ENCODE results near the gene CASTOR1.

Gene CASTOR1

GRCh38 chr22:30240541-30241417 is 48.5 kb downstream of the CASTOR1 start:
- DNase-seq: no peak
- Mint-ChIP-seq H3K4me3 (no peak overlapping the region), H3K27me3 (ENCODE audit: low read depth, poor library complexity) (peaks cover 32% of the 10 kb centered on the region), H3K36me3 (ENCODE audit: low read depth) (no peaks in the 10 kb centered on the region), H3K4me1 (peaks cover 72% of the 10 kb centered on the region), H3K27ac (peak overlapping the region; percentile 36), H3K9me3 (peaks cover 8% of the 10 kb centered on the region)
- no peak for TF ChIP-seq CTCF (IDR thresholded peaks at IDR 0.05)

- Mint-ChIP-seq H3K27ac (no peak overlapping the region), H3K27me3 (ENCODE audit: low read depth, poor library complexity) (peaks cover 21% of the 10 kb centered on the region), H3K4me3 (no peak overlapping the region), H3K4me1 (peaks cover 72% of the 10 kb centered on the region), H3K9me3 (peaks cover 8% of the 10 kb centered on the region), H3K36me3 (ENCODE audit: low read depth) (no peaks in the 10 kb centered on the region)
- no peak for DNase-seq
- TF ChIP-seq CTCF (IDR thresholded peaks at IDR 0.05): no peak
Measured at GRCh38 chr22:30239488-30240405, 49.6 kb downstream of the CASTOR1 start.

GRCh38 chr22:30238661-30239487 is 50.4 kb downstream of the CASTOR1 start:
- TF ChIP-seq CTCF (IDR thresholded peaks at IDR 0.05): no peak
- H3K9me3 Mint-ChIP-seq: peaks cover 8% of the 10 kb centered on the region
- no peak overlapping the region for H3K4me3 Mint-ChIP-seq
- peak; percentile 33 for DNase-seq
- H3K36me3 Mint-ChIP-seq (ENCODE audit: low read depth): no peaks in the 10 kb centered on the region
- H3K27me3 Mint-ChIP-seq (ENCODE audit: low read depth, poor library complexity): peaks cover 13% of the 10 kb centered on the region
- peaks cover 65% of the 10 kb centered on the region for H3K4me1 Mint-ChIP-seq
- no peak overlapping the region for H3K27ac Mint-ChIP-seq

- Mint-ChIP-seq H3K4me1 (peaks cover 68% of the 10 kb centered on the region), H3K27me3 (ENCODE audit: low read depth, poor library complexity) (peaks cover 11% of the 10 kb centered on the region), H3K27ac (no peak overlapping the region), H3K36me3 (ENCODE audit: low read depth) (no peaks in the 10 kb centered on the region), H3K9me3 (peaks cover 8% of the 10 kb centered on the region), H3K4me3 (no peak overlapping the region)
- no peak for TF ChIP-seq CTCF (IDR thresholded peaks at IDR 0.05)
- DNase-seq: no peak
Measured at GRCh38 chr22:30238136-30238535, 51.2 kb downstream of the CASTOR1 start.

- Mint-ChIP-seq H3K27ac (no peak overlapping the region), H3K27me3 (ENCODE audit: low read depth, poor library complexity) (peaks cover 15% of the 10 kb centered on the region), H3K36me3 (ENCODE audit: low read depth) (no peaks in the 10 kb centered on the region), H3K4me1 (peaks cover 73% of the 10 kb centered on the region), H3K4me3 (no peak overlapping the region), H3K9me3 (peaks cover 8% of the 10 kb centered on the region)
- no peak for TF ChIP-seq CTCF (IDR thresholded peaks at IDR 0.05)
- DNase-seq: no peak
Measured at GRCh38 chr22:30236875-30237274, 52.4 kb downstream of the CASTOR1 start.

All from nephron progenitor cell (in vitro differentiated cells).